NB4 (cell line): ENCODE results near the gene ZBTB7C.

ENCODE experiments used
- MAX ChIP-seq: IDR thresholded peaks from 2 replicates; pipeline ENCODE4 v1.6.1; 2011; ENCODE audit warnings: low read depth, low read length
- TF ChIP-seq, protein P1 (sequence below): IDR thresholded peaks from one replicate; pipeline ENCODE4 v1.5.1; 2012; ENCODE audit warnings: low read depth, low read length

GRCh38 chr18:48216639-48217257, 192.4 kb downstream of the ZBTB7C start:
- TF ChIP-seq, protein P1, sequence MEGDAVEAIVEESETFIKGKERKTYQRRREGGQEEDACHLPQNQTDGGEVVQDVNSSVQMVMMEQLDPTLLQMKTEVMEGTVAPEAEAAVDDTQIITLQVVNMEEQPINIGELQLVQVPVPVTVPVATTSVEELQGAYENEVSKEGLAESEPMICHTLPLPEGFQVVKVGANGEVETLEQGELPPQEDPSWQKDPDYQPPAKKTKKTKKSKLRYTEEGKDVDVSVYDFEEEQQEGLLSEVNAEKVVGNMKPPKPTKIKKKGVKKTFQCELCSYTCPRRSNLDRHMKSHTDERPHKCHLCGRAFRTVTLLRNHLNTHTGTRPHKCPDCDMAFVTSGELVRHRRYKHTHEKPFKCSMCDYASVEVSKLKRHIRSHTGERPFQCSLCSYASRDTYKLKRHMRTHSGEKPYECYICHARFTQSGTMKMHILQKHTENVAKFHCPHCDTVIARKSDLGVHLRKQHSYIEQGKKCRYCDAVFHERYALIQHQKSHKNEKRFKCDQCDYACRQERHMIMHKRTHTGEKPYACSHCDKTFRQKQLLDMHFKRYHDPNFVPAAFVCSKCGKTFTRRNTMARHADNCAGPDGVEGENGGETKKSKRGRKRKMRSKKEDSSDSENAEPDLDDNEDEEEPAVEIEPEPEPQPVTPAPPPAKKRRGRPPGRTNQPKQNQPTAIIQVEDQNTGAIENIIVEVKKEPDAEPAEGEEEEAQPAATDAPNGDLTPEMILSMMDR: no peak
- TF ChIP-seq MAX: no peak
